ENCODE data around the gene ABCA1. TPM values are rescaled to one million over a fixed set of nuclear protein-coding genes. Genes with fewer than 3 reads are reported as not detected.

Gene ABCA1
- total RNA-seq, 1 donor from 2014 or later = 30.7 TPM

DNA sequence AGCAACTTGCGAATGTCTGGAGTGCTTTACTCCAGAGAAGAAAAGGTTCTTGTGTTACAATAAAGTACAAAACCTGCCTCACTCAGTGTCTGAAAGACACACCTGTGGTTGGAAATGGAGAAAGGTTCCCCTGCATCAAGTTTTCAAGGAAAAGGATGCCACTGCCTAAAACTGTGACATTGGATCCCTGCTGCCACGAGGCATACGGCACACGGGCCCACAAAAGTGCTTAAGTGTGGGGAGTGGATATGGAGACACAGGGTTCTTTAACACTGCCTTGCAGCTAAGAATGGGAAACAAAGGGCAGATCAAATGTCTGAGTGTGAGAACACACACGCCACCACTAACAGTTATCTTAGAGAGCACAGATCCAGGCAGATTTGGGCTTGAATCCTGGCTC lies 89.0 kb downstream of the ABCA1 start:
- DNase-seq (ENCODE audit: extremely low spot score in 2 of 2) = no peak
- Histone ChIP-seq H3K4me3 (no peak overlapping the region), H3K27me3 (no peaks in the 10 kb centered on the region), H3K36me3 (peaks cover 0 to 61% of the 10 kb centered on the region in 2 donors), H3K4me1 (peaks cover 5% of the 10 kb centered on the region), H3K27ac (no peak overlapping the region), H3K9me3 (no peaks in the 10 kb centered on the region)
- TF ChIP-seq POLR2A (IDR thresholded peaks at IDR 0.05) (no peak), POLR2AphosphoS5 (IDR thresholded peaks at IDR 0.05; ENCODE audit: insufficient read depth in 1 of 2, low read depth in 1 of 2) (no peak)
- TF ChIP-seq, protein P1, sequence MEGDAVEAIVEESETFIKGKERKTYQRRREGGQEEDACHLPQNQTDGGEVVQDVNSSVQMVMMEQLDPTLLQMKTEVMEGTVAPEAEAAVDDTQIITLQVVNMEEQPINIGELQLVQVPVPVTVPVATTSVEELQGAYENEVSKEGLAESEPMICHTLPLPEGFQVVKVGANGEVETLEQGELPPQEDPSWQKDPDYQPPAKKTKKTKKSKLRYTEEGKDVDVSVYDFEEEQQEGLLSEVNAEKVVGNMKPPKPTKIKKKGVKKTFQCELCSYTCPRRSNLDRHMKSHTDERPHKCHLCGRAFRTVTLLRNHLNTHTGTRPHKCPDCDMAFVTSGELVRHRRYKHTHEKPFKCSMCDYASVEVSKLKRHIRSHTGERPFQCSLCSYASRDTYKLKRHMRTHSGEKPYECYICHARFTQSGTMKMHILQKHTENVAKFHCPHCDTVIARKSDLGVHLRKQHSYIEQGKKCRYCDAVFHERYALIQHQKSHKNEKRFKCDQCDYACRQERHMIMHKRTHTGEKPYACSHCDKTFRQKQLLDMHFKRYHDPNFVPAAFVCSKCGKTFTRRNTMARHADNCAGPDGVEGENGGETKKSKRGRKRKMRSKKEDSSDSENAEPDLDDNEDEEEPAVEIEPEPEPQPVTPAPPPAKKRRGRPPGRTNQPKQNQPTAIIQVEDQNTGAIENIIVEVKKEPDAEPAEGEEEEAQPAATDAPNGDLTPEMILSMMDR (IDR thresholded peaks at IDR 0.05) = no peak
- intact Hi-C loops (cut with DNase I) = no loop called here

DNA sequence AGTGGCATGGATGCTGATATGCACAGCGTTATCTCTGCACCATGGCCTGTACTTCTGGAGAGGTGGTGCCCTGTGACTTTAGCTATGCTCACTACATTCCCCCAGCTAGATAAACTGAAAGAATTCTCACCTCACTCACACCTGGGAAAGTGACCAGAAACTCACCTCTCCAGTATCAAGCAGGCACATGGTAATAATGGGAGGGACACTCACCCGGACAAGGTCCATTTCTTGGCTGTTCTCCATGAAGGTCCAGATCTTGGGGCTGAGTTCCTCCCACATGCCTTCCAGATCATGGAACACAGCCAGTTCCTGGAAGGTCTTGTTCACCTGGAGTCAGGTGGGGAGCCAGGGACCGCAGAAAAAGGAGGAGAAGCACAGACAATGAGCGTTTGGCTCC lies 91.2 kb downstream of the ABCA1 start:
- no peak overlapping the region for H3K27ac ChIP-seq
- H3K27me3 ChIP-seq = no peaks in the 10 kb centered on the region
- intact Hi-C loops (cut with DNase I) = no loop called here
- DNase-seq (ENCODE audit: extremely low spot score in 2 of 2) = no peak
- TF ChIP-seq POLR2A (IDR thresholded peaks at IDR 0.05) = no peak
- H3K36me3 ChIP-seq = peaks cover 0 to 70% of the 10 kb centered on the region in 2 donors
- H3K4me1 ChIP-seq = no peaks in the 10 kb centered on the region
- H3K9me3 ChIP-seq = no peaks in the 10 kb centered on the region
- no peak overlapping the region for H3K4me3 ChIP-seq

DNA sequence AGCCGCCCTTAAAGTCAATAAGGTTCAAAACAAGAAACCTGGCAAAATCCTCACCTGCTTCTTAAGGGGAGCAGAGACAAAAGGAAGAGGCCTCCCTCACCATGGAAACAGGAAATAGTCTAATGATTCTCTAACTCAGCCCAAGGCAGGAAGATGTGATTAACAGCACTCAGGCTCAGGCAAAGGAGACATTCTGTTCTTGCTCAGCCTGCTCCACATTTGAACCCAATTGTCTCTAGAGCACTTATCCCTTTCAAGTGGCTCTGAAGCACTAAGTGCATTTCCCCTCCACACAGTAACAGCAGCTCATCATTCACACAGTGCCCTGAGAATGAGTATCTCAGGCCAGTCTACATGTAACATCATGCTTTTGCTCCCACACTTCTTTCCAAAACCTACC lies 91.7 kb downstream of the ABCA1 start:
- Histone ChIP-seq H3K27ac (no peak overlapping the region), H3K4me1 (no peaks in the 10 kb centered on the region), H3K4me3 (no peak overlapping the region), H3K9me3 (no peaks in the 10 kb centered on the region), H3K27me3 (no peaks in the 10 kb centered on the region), H3K36me3 (peaks cover 0 to 75% of the 10 kb centered on the region in 2 donors)
- no peak for DNase-seq (ENCODE audit: extremely low spot score in 2 of 2)
- TF ChIP-seq POLR2AphosphoS5 (IDR thresholded peaks at IDR 0.05; ENCODE audit: insufficient read depth in 1 of 2, low read depth in 1 of 2) = no peak
- no peak for TF ChIP-seq POLR2A (IDR thresholded peaks at IDR 0.05)
- TF ChIP-seq, protein P1 (IDR thresholded peaks at IDR 0.05) = no peak
- intact Hi-C loops (cut with DNase I) = no loop called here

DNA sequence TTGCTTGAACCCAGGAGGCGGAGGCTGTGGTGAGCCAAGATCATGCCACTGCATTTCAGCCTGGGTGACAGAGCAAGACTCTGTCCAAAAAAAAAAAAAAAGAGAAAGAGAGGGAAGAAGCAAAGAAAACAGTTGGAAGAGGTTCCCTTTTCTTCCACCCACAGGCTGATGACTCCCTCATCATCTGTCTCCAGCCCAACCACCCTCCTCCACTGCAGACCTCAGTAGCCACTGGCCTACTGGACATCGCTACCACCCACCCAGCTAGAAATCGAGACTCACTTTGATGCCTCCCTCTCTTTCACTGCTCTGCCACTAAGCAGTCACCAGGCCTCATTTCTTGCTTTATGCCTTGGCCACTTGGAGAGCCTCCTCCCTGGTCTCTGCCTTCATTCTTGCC lies 92.8 kb downstream of the ABCA1 start:
- DNase-seq (ENCODE audit: extremely low spot score in 2 of 2) = no peak
- intact Hi-C loops (cut with DNase I) = no loop called here
- Histone ChIP-seq H3K36me3 (peaks cover 0 to 80% of the 10 kb centered on the region in 2 donors), H3K4me3 (no peak overlapping the region), H3K27ac (no peak overlapping the region), H3K4me1 (peaks cover 3% of the 10 kb centered on the region), H3K9me3 (no peaks in the 10 kb centered on the region), H3K27me3 (no peaks in the 10 kb centered on the region)
- TF ChIP-seq POLR2AphosphoS5 (IDR thresholded peaks at IDR 0.05; ENCODE audit: insufficient read depth in 1 of 2, low read depth in 1 of 2) (no peak), POLR2A (IDR thresholded peaks at IDR 0.05) (no peak)
- TF ChIP-seq, protein P1 (IDR thresholded peaks at IDR 0.05) = no peak

DNA sequence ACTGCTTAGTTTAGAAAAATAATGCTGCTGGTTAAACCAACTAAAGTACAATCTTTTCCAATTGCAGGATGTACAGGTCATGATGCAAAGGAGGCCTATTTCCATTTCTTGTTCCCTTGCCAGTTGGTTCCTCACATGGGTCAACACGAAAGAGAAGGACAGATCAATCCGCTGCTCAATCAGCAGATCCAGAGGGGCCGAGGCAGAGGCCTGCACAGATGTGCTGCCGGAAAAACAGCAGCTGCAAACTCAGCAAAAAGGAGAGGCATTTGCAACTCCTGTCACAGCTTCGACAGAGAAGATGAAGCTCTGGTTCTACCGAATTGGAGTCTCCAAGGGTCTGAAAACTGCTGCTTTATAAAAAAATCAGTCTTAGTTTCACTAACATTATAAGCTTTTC lies 94.3 kb downstream of the ABCA1 start:
- Histone ChIP-seq H3K4me1 (peaks cover 11% of the 10 kb centered on the region), H3K36me3 (peaks cover 0 to 87% of the 10 kb centered on the region in 2 donors), H3K9me3 (no peaks in the 10 kb centered on the region), H3K4me3 (no peak overlapping the region), H3K27me3 (no peaks in the 10 kb centered on the region), H3K27ac (no peak overlapping the region)
- DNase-seq (ENCODE audit: extremely low spot score in 2 of 2) = no peak
- intact Hi-C loops (cut with DNase I) = no loop called here
- TF ChIP-seq, protein P1 (IDR thresholded peaks at IDR 0.05) = no peak

DNA sequence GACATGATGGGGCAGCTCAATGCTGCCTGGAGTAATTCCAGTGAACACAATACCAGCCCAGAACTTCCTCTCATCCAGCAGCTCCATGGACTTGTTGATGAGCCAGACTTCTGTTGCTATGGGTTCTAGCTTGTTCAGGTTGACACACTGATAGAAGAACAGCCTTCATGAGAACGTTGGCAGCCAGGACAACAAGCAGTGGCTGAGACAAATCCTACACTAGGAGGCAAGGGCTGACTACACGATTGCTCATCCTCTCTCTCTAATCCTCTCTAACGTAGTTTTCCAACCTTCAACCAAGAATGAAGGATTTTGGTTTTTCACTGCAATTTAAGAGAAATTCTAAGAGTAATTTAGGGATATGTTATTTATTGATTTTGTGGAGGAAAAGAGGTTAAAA lies 96.3 kb downstream of the ABCA1 start:
- no peak for DNase-seq (ENCODE audit: extremely low spot score in 2 of 2)
- H3K4me3 ChIP-seq = no peak overlapping the region
- no peaks in the 10 kb centered on the region for H3K9me3 ChIP-seq
- H3K27ac ChIP-seq = no peak overlapping the region
- intact Hi-C loops (cut with DNase I) = no loop called here
- no peaks in the 10 kb centered on the region for H3K27me3 ChIP-seq
- H3K4me1 ChIP-seq = peaks cover 11% of the 10 kb centered on the region
- peaks cover 0 to 93% of the 10 kb centered on the region in 2 donors for H3K36me3 ChIP-seq
- TF ChIP-seq, protein P1 (IDR thresholded peaks at IDR 0.05) = no peak
- TF ChIP-seq POLR2AphosphoS5 (IDR thresholded peaks at IDR 0.05; ENCODE audit: insufficient read depth in 1 of 2, low read depth in 1 of 2) = no peak
- TF ChIP-seq POLR2A (IDR thresholded peaks at IDR 0.05) = no peak

All from vagina (tissue), 2 donors.